GM06990 (cell line): ENCODE data around the gene HAP1.

Experiments used
- DNase-seq: peaks from one replicate; pipeline ENCODE4 v3.0.0-alpha.2; 2011; ENCODE audit not compliant: insufficient read length; ENCODE audit errors: extremely low read depth
- H3K27me3 ChIP-seq: replicated peaks from 2 replicates; pipeline ENCODE4 v1.6.0; 2011; ENCODE audit warnings: low read length; ENCODE audit not compliant: control insufficient read depth, insufficient read depth
- H3K36me3 ChIP-seq: 2 replicates; pipeline ENCODE4 v1.5.1; 2011; ENCODE audit warnings: low read length; ENCODE audit not compliant: control insufficient read depth, insufficient read depth
- H3K4me3 ChIP-seq: replicated peaks from 2 replicates; pipeline ENCODE4 v1.5.1; 2011; ENCODE audit warnings: low read depth, mild to moderate bottlenecking, control low read depth, low read length
- TF ChIP-seq, protein P1 (sequence below): IDR thresholded peaks from 2 replicates; pipeline ENCODE4 v1.5.1; 2011; ENCODE audit warnings: low read length, control low read depth, mild to moderate bottlenecking, inconsistent platforms; ENCODE audit not compliant: insufficient read depth, poor library complexity, severe bottlenecking

The HAP1 gene

DNA sequence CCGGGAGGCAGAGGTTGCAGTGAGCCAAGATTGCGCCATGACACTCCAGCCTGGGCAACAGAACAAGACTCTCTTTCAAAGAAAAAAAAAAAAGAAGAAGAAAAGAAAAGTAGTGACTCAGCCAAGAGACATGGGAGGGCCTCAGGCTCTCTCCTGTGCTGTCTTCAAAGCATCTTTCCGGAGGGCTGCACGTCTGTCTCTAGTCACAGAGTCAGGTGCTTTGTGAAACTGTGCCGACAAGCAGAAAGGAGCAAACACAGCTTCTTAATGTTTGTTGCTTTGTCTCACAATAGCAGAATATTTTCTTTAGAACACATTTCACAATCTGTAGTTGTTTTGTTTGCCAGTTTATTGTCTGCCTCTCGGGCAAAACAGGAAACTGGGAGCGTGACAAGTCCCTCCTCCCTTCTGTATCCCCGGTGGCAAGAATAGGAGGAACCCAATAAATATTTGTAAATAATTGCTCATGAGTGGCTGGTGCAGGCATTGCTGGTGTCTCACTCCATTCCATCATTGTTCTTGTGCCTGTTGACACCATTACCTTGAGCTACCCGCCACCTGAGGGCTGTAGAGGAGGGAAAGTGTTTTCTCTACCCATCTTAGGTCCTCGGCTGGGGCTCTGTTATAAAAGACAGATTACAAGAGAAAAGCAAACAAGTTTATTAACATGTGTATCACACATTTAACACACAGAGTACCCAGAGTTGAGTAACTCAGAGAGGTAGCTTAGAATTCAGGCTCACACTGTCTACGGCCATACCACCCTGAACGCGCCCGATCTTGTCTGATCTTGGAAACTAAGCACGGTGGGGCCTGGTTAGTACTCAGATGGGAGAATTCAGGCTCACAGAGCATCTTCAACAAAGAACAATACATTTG lies 16.8 kb downstream of the HAP1 start:
- TF ChIP-seq, protein P1, sequence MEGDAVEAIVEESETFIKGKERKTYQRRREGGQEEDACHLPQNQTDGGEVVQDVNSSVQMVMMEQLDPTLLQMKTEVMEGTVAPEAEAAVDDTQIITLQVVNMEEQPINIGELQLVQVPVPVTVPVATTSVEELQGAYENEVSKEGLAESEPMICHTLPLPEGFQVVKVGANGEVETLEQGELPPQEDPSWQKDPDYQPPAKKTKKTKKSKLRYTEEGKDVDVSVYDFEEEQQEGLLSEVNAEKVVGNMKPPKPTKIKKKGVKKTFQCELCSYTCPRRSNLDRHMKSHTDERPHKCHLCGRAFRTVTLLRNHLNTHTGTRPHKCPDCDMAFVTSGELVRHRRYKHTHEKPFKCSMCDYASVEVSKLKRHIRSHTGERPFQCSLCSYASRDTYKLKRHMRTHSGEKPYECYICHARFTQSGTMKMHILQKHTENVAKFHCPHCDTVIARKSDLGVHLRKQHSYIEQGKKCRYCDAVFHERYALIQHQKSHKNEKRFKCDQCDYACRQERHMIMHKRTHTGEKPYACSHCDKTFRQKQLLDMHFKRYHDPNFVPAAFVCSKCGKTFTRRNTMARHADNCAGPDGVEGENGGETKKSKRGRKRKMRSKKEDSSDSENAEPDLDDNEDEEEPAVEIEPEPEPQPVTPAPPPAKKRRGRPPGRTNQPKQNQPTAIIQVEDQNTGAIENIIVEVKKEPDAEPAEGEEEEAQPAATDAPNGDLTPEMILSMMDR: no peak
- Histone ChIP-seq H3K4me3 (no peak overlapping the region), H3K36me3 (no peaks in the 10 kb centered on the region), H3K27me3 (no peaks in the 10 kb centered on the region)
- no peak for DNase-seq

DNA sequence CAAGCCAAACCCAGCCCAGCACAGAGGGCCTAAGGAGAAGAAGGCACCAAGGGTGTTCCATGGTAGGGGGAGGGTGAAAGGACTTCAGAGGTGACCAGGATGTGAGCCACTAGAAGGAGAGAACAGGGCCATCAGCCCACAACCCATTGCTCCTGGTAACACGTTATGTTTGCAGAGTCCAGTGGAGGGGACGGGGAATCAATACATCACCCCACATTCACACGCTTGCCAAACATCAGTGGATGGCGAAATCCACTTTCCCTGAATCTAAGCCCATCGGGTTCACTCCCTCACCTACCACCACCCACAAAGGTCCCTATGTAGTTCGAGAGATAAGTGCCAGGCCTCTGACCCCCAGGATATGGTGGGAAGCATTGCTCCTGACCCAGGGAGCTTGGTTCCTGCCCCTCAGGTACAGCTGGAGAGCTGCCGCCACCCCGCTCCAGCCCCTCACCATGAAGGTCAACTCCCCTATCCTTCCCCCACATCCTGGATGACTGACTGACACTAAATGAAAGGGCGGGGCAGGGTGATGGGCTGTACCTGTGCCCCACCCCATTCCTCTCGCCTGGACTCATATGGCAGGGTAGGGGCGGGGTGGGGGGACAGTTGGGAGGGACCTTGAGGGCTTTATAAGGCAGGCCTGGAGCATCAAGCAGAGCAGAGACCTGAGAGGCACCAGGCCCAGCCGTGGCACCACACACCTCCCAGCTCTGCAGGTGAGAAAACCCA lies 22.6 kb downstream of the HAP1 start, which contains the start of gene GAST:
Gene GAST, plus strand, starts transcription at position 663 of the 732 bp plus-strand sequence. CDS start 3,106 bp downstream, outside the sequence.
- TF ChIP-seq, protein P1: no peak
- DNase-seq: no peak
- H3K4me3 ChIP-seq: no peak within 1 kb of the TSS
- no peaks in the 10 kb centered on the region; the same call in 1 of the 2 replicates for H3K27me3 ChIP-seq
- H3K36me3 ChIP-seq: no peaks in the 10 kb centered on the region

DNA sequence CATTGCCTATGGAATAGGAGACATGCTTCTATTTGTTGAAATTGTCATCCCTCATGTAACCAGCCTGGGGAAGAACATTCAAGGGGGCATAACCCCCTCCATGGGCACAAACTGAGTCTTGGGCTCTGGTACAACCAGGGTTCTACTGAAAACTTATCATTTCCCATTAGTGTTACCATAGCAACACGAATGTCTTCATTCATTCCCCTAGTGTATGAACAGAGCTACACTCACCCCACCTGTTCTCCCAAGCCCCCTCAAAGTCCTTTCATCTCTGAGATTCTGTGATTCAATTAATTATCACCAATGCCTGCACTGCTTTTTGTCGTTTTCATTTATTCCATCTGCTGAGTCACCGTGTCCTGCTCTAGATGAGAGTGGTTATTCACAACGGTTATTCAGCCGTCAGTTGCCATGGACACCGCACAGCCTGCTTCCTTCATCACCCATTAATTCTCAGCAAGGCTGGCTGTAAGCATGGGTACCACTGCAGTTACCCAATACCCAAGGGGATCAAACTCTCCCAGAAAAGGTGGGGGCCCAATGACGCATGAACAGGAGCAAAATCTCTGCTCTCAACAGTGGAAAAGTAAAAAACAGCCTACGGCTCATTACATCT lies 23.9 kb downstream of the HAP1 start:
- no peak for DNase-seq
- Histone ChIP-seq H3K27me3 (no peaks in the 10 kb centered on the region; the same call in 1 of the 2 replicates), H3K36me3 (no peaks in the 10 kb centered on the region), H3K4me3 (no peak overlapping the region)
- TF ChIP-seq, protein P1: no peak

DNA sequence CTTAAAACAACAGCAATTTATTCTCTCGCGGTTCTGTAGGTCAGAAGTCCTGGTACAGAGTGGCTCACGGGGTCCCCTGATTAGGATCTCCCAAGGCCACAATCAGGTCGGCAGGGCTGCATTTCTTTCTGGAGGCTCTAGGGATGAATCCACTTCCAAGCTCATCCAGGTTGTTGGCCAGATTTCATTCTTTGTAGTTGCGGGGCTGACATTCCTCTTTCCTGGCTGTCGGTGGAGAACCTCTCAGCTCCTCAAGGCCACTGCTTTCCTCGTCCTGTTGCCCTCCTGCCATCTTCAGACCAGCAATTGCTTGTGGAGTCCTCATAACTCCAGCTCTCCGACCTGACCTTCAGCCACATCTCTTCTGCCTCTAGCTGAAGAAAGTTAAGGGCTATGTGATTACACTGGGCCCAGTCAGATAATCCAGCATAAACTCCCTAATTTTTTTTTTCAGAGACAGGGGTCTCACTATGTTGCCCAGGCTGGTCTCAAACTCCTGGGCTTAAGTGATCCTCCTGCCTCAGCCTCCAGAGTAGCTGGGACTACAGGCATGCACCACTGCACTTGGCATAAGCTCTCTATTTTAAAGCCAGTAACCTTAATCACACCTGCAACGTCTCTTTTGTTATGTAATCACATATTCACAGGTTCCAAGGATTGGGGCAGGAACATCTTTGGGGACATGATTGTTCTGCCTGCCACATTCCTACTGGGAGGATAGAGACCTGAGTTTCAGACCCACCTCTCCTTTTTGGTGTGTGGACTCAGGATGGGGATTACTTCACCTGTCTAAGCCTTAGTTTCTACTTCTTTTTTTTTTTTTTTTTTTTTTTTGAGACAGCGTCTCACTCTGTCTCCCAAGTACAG lies 26.4 kb downstream of the HAP1 start:
- Histone ChIP-seq H3K4me3 (no peak overlapping the region), H3K27me3 (no peaks in the 10 kb centered on the region; the same call in 1 of the 2 replicates), H3K36me3 (no peaks in the 10 kb centered on the region)
- TF ChIP-seq, protein P1: no peak
- no peak for DNase-seq
